Neural progenitor cell (in vitro differentiated cells): Measurements from ENCODE around the gene SEZ6L2.

Source experiments
- CTCF ChIP-seq: fragments of 200-600 bp; sonication (generic); IDR thresholded peaks from 2 replicates; pipeline ENCODE4 v1.5.1; 2017; ENCODE audit warnings: antibody characterized with exemption, mild to moderate bottlenecking
- EZH2phosphoT487 ChIP-seq: fragments of 200-600 bp; sonication (generic); IDR thresholded peaks from 2 replicates; pipeline ENCODE4 v1.6.1; 2017; ENCODE audit warnings: antibody characterized with exemption

GRCh38 chr16:29896841-29897240, 2.5 kb downstream of the SEZ6L2 start:
- TF ChIP-seq CTCF (no peak), EZH2phosphoT487 (no peak)
